Lung (tissue), 12 donors: ENCODE measurements around the gene DUSP6. TPM values are rescaled to one million over a fixed set of nuclear protein-coding genes. Genes with fewer than 3 reads are reported as not detected.

Experiments
- ATAC-seq: fragments of 200-7000 bp; cut with Tn5 transposase; one replicate; pipeline ENCODE4 v1.9.1; 2020; ENCODE audit warnings: moderate number of reproducible peaks; ENCODE audit not compliant: insufficient read depth, low FRiP score
- DNase-seq, 3 donors: peaks; one replicate each; pipeline ENCODE4 v3.0.0-alpha.2; 2013 to 2017
- H3K27ac ChIP-seq, 2 donors: one replicate each; pipeline ENCODE4 v1.5.1; 2013; ENCODE audit warnings: mild to moderate bottlenecking in 2 of 2, moderate library complexity in 2 of 2, control low read depth in 1 of 2, inconsistent platforms in 1 of 2, low read depth in 1 of 2, low read length in 1 of 2
- H3K27me3 ChIP-seq, 3 donors: one replicate each; pipeline ENCODE4 v1.5.1; 2013; ENCODE audit warnings: low read length in 2 of 3; ENCODE audit not compliant: control insufficient read depth in 3 of 3, insufficient read depth in 3 of 3
- H3K36me3 ChIP-seq, 4 donors: one replicate each; pipeline ENCODE4 v1.5.1; 2013; ENCODE audit warnings: low read length in 4 of 4, mild to moderate bottlenecking in 1 of 4, moderate library complexity in 1 of 4; ENCODE audit not compliant: control insufficient read depth in 4 of 4, insufficient read depth in 4 of 4
- H3K4me1 ChIP-seq, 5 donors: one replicate each; pipeline ENCODE4 v1.5.1; 2013; ENCODE audit warnings: low read length in 5 of 5, mild to moderate bottlenecking in 2 of 5, moderate library complexity in 1 of 5; ENCODE audit not compliant: control insufficient read depth in 5 of 5, insufficient read depth in 5 of 5
- H3K4me3 ChIP-seq: one replicate; pipeline ENCODE4 v1.5.1; 2013; ENCODE audit warnings: mild to moderate bottlenecking, control low read depth, moderate library complexity
- H3K9ac ChIP-seq, 2 donors: one replicate each; pipeline ENCODE4 v1.5.1; 2013; ENCODE audit warnings: low read length in 2 of 2, control low read depth in 1 of 2; ENCODE audit not compliant: insufficient read depth in 1 of 2
- H3K9me3 ChIP-seq, 4 donors: one replicate each; pipeline ENCODE4 v1.5.1; 2013; ENCODE audit warnings: low read length in 3 of 4, mild to moderate bottlenecking in 1 of 4, moderate library complexity in 1 of 4; ENCODE audit not compliant: control insufficient read depth in 4 of 4, insufficient read depth in 3 of 4
- WGBS, 2 donors: extraction: QIAGEN DNeasy Blood & Tissue Kit; methylation state at CpG; one replicate each; pipeline ENCODE4 v1.1.7; 2013; 5-methylcytosine and 5-hydroxymethylcytosine counted together
- polyA plus RNA-seq, 2 donors: library from polyadenylated mRNA; stranded (reverse); fragments of 200-250 nt; gene quantifications; one replicate each; pipeline ENCODE4 v1.2.1, GENCODE V29; 2013
- total RNA-seq, 2 donors: library from RNA; depleted of rRNA in 1 of 2; stranded (reverse); fragments of >200 nt in 1 of 2; gene quantifications; one replicate each; pipeline ENCODE4 v1.2.1, GENCODE V29; 2014 to 2021
- TF ChIP-seq, protein P1 (sequence below): IDR thresholded peaks from 2 replicates; pipeline ENCODE4 v1.5.1; 2012; ENCODE audit warnings: mild to moderate bottlenecking; ENCODE audit errors: control extremely low read depth, extremely low read depth
- donor health status: control.
- donor health status: control.
- donor health status: Bipolar disorder and iron deficiency.
- donor health status: healthy.
- donor health status: DM: yes; HTN: yes; CAD: no.

Gene DUSP6
- total and polyA plus RNA-seq, 4 donors, result 37.8 to 187 (median 155) TPM

DNA sequence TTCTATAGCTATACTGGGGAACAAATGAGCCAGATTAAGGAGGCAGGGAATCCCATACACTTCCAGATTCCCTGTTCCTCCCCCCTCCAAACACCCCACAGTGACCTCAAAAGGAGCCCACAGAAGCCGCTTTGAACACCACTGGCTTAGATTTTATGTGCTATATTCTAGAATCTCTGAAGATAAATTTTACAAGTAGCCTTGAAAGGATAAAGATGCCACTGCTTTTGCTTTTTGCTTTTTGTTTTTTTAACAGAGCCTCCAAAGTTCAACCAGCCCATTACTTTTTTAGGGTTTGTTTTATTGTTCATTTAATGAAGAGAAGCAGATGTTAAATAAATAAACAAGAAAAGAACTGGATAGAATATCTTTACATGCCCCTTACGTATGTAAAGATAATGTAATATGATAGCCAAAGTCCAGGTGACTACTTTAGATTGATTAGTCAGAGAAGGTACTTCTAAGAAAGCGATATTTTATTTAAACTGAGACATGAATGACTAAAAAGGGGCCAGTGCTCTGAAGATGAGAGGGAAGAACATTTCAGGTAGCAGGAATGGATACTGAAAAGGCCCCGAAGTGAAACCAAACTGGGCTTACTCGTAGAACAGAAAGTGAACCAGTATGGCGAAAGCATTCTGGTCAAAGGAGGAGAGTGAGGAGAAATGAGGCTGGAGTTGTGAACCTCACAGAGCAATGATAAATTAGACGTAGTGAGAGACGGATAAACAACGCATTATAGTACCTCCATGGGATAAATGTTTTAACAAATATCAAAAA lies 44.6 kb downstream of the DUSP6 start:
- ATAC-seq (no peak), DNase-seq (no peak)
- H3K27me3 ChIP-seq, result no peaks in the 10 kb centered on the region
- no peak overlapping the region for H3K4me3 ChIP-seq
- no peak overlapping the region for H3K9ac ChIP-seq
- no peaks in the 10 kb centered on the region for H3K9me3 ChIP-seq
- H3K4me1 ChIP-seq, result no peaks in the 10 kb centered on the region
- WGBS, 2 donors, result 82 to 93% methylated on average over 9 of the region's 9 CpGs
- no peak overlapping the region for H3K27ac ChIP-seq
- TF ChIP-seq, protein P1, sequence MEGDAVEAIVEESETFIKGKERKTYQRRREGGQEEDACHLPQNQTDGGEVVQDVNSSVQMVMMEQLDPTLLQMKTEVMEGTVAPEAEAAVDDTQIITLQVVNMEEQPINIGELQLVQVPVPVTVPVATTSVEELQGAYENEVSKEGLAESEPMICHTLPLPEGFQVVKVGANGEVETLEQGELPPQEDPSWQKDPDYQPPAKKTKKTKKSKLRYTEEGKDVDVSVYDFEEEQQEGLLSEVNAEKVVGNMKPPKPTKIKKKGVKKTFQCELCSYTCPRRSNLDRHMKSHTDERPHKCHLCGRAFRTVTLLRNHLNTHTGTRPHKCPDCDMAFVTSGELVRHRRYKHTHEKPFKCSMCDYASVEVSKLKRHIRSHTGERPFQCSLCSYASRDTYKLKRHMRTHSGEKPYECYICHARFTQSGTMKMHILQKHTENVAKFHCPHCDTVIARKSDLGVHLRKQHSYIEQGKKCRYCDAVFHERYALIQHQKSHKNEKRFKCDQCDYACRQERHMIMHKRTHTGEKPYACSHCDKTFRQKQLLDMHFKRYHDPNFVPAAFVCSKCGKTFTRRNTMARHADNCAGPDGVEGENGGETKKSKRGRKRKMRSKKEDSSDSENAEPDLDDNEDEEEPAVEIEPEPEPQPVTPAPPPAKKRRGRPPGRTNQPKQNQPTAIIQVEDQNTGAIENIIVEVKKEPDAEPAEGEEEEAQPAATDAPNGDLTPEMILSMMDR, result no peak
- H3K36me3 ChIP-seq, result no peaks in the 10 kb centered on the region

DNA sequence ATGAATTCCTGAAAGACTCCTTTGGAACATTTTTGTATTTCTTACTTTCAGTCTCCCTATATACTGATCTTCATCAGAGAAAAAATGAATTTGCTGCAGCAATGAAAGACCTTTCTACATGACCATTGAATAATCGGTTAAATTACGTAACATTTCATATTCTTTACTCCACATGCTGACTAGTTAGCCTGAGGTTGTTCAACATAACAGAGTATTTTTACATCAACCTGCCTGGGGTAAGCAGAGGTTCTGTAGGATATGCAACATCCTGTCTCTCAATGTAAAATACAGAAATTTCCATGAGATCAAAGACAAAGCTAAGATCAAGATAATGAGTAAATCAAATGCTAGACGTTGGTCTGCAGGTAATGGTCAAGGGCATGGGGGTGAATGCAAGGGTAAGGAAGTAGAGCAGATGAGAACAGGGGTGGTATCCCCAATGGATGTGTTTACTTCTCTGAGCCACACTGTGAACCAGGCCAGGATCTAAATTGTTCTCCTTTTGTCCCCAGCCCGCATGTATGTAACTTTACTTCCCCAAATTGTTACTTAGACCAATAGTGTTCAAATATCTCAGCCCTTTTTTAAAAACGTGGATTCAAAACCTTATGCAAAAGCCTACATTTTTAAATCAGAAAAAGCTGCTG lies 45.4 kb downstream of the DUSP6 start:
- no peaks in the 10 kb centered on the region for H3K9me3 ChIP-seq
- TF ChIP-seq, protein P1, result no peak
- ATAC-seq (no peak), DNase-seq (no peak)
- no peak overlapping the region for H3K9ac ChIP-seq
- H3K27me3 ChIP-seq, result no peaks in the 10 kb centered on the region
- H3K4me1 ChIP-seq, result no peaks in the 10 kb centered on the region
- H3K27ac ChIP-seq, result no peak overlapping the region
- H3K4me3 ChIP-seq, result no peak overlapping the region
- 33 to 64% methylated on average over 5 of the region's 5 CpGs for WGBS, 2 donors
- no peaks in the 10 kb centered on the region for H3K36me3 ChIP-seq

DNA sequence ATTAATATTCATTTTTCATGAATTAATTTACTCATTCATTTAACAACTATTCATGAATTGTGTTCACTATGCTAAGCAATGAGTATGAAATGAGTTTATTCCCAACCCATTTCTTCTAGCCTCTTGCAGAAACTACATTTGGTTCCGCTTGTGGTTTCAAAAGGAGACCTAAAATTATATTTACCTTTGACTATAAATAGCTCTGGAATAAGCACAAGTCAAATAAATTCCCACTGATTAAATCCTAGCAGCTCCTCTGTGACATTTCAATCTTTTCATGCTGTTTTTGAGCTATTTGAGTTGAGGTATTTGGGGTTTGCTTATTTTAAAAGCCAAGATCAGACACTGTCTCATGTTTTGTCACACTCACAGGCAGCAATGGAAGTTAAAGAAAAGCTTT lies 46.9 kb downstream of the DUSP6 start:
- no peak for ATAC-seq
- Histone ChIP-seq H3K9ac (no peak overlapping the region), H3K9me3 (no peaks in the 10 kb centered on the region), H3K4me1 (no peaks in the 10 kb centered on the region), H3K36me3 (no peaks in the 10 kb centered on the region), H3K27me3 (no peaks in the 10 kb centered on the region), H3K4me3 (no peak overlapping the region), H3K27ac (no peak overlapping the region)
- TF ChIP-seq, protein P1, result no peak
- DNase-seq, result no peak
- 52 to 73% methylated on average over 1 of the region's 1 CpG for WGBS, 2 donors
